ENCODE results near the gene CSNK1G3.
"Not testable (repeated sequence)": the region's sequence is repeated elsewhere in the genome, so short reads cannot be mapped to it uniquely, and the experiment has no call there.

The CSNK1G3 gene

DNA sequence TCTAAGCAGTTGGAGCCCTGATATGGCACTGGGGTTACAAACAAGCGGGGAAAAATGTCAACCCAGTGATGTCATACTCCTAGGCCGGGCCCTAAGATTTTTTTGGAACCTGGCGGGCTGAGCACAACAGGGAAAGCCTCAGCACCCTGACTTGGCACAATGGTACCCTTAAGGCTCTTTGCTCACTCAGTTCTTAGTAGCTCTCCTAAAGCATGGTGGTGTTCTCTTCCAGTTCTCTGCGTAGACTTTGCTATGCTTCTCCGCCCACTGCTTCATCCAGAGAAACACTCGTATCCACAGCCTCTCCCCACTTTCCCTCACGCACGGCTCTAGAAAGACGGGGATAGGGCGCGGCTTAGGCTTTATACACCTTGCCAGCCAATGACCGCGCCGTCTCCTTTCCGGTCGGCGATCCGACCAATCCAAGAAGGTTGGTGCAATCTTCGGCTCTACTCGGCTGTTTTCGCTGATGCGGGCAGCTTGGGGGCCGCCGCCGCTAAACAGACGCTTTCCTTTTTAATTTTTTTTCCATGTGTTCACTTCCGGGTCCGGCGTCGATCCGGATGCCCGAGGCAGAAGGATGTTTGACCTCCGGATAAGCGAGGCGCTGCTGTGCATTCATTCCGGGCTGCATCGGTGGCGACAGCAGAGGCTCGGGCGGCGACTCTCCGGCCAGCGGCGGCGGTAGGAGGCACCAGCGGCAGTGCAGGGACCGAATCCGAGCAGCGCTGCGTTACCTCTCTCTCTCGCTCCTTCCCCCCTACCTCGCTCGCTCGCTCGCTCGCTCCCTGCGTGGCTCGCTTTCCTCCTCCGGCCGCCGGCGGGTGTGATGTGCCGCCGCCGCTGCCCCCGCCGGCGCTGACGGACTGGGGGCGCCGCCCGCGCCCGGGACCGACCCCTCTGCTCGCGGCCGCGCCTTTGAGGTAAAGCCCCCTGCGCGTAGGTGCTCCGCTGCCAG is at the start of gene CSNK1G3:
CSNK1G3 (plus strand) TSS at position 530 of the 958 bp plus-strand sequence. CDS start 33,487 bp downstream, outside the sequence.
- DNase-seq (ENCODE audit: low read depth in 2 of 2): peak; percentile 72 to 79

DNA sequence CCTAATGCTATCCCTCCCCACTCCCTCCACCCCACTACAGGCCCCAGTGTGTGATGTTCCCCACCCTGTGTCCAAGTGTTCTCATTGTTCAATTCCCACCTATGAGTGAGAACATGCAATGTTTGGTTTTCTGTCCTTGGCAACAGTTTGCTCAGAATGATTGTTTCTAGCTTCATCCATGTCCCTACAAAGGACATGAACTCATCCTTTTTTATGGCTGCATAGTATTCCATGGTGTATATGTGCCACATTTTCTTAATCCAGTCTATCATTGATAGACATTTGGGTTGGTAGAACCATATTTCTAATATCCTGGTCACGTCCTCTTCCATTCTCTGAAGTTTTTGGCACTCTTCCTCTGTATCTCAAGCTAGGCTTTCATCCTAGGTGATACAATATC is 45.1 kb upstream of the CSNK1G3 start:
- not testable (repeated sequence) for DNase-seq (ENCODE audit: low read depth in 2 of 2)

DNA sequence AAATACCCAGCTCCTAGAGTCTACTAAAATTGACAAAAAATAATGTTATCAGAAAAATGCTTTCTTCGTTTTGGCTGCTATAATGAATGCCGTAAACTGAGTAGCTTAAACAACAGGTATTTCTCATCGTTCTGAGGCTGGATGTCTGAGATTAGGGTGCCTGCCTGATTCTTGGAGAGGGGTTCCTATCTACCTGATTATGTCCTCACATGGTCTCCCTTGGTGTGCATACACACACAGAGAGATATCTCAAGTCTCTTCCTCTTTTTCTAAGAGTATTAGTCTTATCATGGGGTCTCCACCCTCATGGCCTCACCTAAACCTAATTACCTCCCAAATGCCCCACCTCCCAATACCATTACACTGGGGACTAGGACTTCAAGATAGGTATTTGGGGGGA is 40.6 kb upstream of the CSNK1G3 start:
- DNase-seq (ENCODE audit: low read depth in 2 of 2): no peak

DNA sequence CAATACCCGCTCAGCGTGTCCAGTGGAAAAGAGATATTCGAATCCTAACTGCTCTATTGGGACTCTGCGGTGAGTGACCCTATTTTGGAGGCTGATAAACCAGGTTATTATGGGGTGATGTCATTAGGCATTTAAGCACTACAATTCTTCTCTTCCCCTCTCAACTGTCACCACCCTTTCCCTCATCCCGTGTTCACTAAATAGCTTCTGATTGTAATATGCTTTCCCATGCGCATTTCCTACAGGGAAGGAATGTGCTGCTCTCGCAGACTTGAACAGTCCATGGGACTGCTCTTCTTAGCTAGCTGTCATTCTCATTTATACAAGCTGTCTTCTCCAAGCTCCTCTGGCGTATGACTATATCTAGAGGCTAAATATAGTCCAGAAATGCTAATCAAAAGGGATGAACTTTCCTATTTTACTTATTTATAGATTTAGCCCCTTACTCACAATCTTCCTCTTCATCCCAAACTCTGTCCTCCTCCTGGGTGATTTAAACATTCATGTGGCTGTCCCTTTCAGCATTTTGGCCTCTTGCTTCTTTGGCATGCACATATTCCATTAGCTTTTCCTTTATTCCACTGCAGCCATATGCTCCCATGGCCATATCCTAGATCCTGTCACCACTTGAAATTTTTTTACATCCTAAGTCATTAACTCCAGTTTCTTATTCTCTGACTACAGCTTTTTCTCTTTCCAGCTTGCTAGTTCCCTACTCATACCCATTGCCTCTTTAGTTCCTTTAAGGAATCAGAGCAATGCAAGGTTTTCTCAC is 39.6 kb upstream of the CSNK1G3 start:
- DNase-seq (ENCODE audit: low read depth in 2 of 2): no peak

DNA sequence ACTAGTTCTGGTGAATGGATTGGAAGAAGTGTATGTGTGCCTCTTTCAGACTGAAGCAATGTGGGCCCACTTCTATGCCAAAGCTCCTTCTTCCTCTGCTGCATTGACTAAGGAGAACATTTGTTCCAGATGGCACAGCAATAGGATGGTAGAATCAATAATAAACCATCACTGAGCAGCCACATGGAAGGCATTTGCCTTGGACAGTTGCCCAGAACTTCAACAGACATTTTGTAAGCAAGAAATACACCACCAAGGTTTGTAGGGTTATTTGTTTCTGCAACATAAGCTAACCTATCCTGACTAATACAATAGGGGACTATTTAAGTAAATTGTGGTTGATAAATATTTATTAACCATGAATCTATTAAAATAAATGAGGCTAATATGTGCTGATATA is 37.7 kb upstream of the CSNK1G3 start:
- no peak for DNase-seq (ENCODE audit: low read depth in 2 of 2)

DNA sequence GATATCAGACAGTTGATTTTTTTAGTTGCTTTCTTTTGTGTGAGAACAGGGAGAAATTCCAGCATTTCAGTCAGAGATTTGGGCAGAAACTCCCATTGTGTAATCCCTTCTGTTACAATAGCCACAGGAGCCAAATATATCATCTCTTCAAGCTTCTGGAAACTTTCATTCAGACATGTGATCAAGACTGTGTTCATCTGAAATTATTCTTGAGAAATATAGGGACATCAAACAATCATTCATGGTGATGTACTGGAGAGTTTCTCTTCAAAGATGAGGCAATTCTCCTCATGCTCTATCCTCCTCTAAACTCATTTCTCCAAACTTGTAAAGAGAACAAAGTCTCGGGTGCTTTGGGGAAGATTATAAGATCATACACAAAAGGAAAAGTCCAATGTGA is 35.2 kb upstream of the CSNK1G3 start:
- DNase-seq (ENCODE audit: low read depth in 2 of 2): no peak

DNA sequence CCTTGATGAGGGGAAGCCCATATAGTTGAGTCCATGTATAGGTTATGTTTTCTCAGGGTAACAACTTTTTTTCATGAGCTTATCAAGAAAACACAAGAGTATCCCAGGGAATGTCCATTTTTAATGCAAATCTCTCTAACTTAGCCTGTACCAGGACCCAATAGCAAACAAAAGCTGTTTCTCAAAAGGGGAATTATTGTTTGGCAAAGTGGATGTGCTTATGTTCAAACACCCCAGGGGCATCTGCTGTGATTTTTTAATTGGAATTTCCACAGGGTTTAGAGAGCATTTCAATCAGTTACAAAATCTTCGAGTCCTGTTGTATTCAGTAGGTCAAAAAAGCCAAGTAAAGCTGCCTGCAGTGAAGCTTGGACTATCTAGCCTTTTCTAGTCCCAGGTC is 33.4 kb upstream of the CSNK1G3 start:
- DNase-seq (ENCODE audit: low read depth in 2 of 2): no peak

DNA sequence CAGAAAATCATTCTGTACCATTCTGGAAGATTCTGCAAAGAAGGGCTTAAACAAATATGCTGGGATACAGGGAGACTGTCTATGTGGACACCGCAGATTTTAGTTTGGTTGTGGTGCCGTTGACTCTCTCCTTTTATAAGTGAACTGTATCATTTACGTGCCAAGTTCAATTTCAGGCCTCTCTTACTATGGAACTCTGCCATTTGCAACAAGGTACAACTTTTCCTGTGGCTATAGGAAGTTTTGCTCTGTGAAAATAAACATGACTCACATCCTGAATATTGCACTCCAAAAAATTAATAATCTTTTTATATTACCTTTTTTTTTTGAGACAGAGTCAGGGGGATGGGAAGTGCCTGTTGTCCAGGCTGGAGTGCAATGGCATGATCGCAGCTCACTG is 29.7 kb upstream of the CSNK1G3 start:
- DNase-seq (ENCODE audit: low read depth in 2 of 2): no peak

DNA sequence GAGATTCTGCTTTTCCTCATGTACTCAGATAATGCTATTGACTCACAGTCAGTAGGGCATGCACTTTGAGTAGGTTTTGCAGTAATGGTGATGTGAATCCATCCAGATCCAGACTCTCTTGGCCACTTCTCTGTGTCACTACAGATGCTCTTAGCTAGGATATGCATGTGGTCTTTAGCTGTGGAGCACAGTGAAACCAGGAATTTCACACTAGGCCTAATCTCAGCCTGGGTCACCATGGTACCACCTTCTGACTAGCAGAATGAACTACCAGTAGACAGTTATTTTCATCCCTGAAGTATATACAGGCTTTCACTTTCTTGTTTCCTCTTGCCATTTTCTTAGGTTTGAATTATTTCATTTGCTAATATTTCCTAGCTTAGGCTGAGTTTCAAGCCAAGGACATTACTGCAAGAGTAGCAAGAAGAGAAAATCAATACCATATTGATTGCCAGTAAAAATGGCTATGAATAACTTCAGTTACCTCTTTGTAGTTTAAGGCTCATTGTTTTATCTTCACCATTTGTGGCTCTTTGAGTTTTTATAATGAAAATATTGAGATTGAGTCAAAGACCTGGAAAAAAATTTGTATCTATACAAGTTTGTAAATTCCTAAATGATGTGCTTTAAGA is 28.4 kb upstream of the CSNK1G3 start:
- no peak for DNase-seq (ENCODE audit: low read depth in 2 of 2)

DNA sequence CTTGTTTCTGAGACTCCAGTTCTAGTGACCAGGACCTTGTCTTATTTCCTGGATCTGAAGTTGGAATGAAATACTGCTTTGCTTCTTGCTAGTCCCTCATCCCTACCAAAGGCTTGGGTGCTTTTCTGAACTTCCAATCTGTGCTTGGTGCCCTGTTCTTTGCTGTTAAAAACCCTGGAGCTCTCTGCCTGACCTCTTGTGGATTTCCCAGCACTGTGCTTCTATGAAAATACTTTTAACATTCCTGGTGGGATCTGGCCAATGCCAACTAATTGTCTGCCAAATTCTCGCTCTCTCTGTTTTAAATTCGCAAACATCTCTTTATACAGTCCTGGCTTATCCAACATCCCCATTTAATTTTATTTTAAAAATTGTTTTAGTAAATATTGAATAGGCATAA is 26.7 kb upstream of the CSNK1G3 start:
- no peak for DNase-seq (ENCODE audit: low read depth in 2 of 2)

DNA sequence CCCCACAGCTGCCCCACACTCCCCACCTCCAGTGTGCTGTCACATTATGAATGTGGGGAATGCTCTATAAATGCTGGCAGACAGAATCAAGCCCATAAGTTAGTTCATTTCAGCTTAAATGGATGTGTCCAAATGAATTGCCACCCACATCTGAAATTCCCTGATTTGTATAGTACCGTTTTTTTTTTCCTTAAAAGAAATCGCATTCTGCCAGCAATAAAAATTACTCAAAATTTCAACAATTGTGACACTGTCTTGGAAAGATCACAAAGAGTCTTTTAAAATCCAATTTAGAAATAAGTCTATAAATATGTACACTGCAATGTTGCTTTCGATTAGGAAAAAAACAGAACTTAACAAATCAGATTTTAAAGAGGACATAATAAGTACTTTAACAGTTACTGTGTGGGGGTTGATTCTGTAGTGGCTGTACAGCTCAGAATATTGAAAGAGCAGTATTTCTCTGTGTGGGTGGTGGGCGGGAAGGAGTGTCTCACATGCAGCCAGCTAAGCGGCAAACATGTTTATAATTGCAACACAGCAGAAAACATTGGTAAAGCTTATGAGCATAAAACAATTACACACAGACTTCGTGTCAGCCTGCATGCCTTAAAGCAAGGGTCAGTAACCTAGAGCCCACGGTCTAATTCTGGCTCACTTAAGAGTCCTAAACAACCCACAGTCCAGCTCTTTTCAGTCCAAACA is 24.9 kb upstream of the CSNK1G3 start:
- DNase-seq (ENCODE audit: low read depth in 2 of 2): no peak

DNA sequence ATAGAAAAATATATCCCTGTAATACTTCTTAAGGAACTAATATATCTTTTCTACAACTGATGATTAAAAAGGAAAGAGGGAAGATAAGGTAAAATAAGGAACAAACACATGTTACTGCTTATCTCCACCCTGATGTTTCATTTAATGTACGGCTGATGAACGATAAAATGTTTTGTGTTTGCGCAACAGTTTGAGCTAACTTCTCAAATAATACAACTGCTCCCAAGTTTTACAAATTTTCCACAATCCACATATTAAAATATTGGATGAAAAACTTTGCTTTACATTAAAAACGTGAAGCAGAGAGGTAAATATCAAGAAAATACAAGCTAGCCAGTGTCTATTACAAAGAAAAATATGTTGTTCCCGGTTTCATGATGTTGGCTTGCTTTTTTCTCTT is 21.0 kb upstream of the CSNK1G3 start:
- no peak for DNase-seq (ENCODE audit: low read depth in 2 of 2)

DNA sequence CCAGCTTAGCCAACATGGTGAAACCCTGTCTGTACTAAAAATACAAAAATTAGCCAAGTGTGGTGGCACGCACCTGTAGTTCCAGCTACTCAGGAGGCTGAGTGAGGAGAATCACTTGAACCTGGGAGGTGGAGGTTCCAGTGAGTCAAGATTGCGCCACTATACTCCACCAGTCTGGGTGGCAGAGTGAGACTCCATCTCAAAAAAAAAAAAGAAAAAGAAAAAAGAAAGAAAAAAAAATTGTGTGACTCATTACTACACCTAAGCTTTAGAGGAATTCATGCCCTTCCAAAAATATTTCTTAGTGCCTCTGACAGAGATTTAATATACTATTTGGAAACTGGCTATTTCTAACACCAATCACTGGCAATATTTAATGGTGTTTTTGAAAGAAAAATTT is 16.8 kb upstream of the CSNK1G3 start:
- not testable (repeated sequence) for DNase-seq (ENCODE audit: low read depth in 2 of 2)

DNA sequence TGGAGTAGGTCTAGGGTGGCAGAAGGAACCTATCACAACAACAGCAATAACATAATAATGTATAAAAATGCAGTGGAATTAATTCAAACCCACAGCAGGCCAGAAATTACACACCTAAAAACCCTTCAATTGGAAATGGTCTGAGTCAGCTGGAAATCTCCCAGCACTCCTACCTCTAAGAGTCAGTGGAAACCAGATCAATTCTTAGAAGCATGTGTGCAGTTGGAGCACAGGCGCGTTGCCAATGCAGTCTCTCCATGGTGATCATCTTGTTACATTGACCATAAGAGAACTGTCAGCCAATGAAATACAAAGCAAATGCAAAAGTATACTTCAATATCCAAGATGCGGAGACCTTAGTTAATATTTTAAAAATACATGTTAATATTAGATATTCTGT is 15.1 kb upstream of the CSNK1G3 start:
- no peak for DNase-seq (ENCODE audit: low read depth in 2 of 2)

DNA sequence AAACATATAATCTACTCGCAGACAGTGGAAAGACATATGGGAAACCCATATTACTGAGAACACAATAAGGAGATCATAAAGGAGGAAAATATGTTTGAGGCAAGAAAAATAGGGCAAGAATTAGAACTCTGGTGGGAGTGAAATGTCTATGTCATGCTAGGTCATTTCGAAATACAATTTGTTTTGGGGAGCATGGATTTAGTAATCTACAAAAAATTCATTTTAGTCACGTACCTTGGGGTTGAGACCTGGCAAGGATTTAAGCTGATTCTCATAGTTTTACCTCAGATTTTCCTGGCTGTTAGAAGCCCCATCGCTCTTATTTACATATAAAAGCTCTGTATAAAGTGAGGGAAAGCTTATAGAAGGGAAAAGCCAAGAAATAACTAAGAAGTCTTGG is 11.5 kb upstream of the CSNK1G3 start:
- no peak for DNase-seq (ENCODE audit: low read depth in 2 of 2)

DNA sequence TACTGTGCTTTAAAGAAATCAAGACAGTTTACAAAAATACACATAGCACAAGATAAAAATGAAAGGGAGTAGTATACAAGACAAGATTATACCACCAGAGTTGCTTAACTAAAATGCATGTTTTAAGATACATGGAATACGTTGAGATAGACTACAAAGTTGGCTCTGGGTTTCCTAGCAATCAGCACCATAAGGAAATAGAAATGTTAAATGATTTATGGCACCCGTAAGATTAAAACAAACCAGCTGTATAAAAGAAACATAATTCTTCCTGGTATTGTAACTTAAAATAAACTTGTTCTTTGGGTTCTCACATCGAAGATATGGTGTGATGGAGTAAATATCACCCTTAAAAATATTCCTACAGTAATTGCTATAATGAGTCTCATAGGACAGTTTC is 9.9 kb upstream of the CSNK1G3 start:
- no peak for DNase-seq (ENCODE audit: low read depth in 2 of 2)

DNA sequence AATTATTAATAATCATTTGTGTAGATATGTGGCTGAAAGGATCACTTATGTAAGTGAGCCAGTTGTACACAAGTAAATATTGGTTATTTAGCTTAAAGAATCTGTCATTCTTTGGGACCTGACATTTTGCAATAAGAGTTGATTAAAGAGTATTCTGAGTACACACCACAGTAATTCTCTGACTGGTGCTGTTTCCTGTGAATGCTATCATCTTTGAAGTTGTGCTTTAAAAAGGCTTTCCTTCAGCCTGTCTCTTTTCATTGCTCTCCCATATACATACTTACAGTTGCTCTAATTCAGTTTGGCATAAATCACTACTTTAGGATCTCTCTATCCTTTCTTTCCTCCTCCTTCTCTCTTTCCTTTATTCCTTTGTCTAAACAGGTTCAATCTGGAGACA is 8.7 kb upstream of the CSNK1G3 start:
- no peak for DNase-seq (ENCODE audit: low read depth in 2 of 2)

DNA sequence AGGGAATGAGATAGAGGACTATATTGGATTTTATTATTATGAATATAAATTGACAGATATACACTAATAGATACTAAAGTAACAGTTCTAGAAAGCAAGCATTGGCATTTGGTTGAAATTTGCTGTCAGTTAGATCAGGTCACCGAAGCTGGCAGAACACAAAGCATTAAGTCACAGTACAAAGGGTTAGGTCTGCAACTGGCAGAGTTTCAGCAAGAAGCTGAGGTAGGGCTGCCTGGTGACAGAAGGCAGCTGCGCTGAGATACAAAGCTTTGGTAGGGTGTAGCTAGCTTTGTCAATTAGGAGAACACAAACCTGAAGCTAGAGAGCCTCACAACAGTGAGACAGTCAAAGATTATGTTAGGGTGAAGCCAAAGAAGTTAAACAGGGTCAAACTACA is 6.3 kb upstream of the CSNK1G3 start:
- DNase-seq (ENCODE audit: low read depth in 2 of 2): no peak

DNA sequence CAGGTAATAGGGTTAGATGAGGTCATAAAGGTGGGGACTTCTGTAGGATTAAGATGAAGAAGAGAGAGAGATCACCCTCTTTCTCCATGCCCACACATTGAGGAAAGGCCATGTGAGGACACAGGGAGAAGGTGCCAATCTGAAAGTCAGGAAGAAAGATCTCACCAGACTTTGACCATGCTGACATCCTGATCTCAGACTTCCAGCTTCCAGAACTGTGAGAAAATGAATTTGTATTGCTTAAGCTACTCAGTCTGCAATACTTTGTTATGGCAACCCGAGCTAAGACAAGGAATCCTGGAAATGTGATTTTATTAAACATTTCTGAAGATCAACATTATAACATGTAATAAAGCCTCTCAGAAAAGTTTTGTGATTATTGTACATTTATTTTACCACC is 3.5 kb upstream of the CSNK1G3 start:
- DNase-seq (ENCODE audit: low read depth in 2 of 2): no peak

DNA sequence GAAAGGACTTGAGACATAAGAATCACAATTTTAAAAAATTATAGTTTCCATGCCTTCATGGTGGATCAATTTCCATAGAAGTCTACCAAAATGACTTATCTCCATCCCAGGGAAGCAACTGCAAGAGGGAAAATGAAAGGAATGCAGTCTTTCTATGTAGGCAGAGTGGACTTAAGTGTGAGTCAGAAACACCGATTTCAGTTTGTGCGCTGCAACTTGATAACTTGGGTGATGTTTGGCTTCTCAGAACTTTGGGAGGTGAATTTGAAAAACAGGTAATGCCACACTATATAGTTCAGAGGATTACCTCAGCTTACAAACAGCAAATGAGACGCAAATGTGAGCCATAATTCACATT is 708 bp upstream of the CSNK1G3 start:
- DNase-seq (ENCODE audit: low read depth in 2 of 2): no peak

DNA sequence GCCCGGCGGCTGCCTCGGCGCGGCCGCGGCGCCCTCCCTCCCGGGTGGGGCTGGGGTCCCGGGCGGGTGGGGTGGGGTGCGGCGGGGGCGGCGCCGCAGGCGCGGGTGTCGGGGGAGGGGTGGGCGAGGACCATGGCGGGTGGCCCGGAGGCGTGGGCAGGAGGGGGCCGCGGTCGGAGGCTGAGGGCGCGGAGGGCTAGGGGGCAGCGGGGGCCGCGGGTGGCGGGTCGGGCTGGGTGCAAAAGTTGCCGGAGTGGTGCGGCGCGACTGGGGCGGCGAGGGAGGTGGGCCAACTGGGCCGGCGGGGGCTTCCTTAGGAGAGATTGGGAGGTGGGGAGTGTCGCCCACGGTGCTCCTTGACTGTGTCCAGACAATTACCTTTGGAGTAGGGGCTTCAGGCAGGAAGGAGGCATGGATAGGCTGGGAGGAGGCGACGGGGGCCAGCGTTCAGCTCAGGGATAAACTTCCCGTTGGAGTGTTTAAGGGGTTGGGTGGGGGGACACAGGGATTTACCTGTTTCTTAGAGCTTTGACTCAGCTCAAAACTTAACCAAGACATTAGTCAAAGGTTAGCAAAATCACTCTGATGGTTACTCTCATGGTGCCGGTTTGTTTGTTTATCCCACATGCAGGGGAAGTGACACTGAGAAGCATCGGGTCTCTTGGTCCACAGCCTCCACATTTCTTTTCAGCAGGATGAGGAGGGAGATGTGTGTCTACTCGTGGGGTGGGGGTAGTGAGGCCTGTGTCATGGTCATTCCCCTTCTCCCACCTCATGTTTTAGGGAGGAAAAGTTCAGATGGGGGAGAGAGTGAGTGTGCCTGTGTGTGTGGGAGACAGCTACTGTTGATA is 859 bp downstream of the CSNK1G3 start:
- DNase-seq (ENCODE audit: low read depth in 2 of 2): peak; percentile 2 to 25
